HCEC 1CT (cell line): ENCODE results near the gene KSR1.
"Not testable (repeated sequence)": the region's sequence is repeated elsewhere in the genome, so short reads cannot be mapped to it uniquely, and the experiment has no call there.

Experiments
- DNase-seq: peaks from one replicate; pipeline ENCODE4 v3.0.0-alpha.2; 2017

The KSR1 gene

GRCh38 chr17:27669136-27669535 is 212.9 kb downstream of the KSR1 start:
- DNase-seq: no peak

DNA sequence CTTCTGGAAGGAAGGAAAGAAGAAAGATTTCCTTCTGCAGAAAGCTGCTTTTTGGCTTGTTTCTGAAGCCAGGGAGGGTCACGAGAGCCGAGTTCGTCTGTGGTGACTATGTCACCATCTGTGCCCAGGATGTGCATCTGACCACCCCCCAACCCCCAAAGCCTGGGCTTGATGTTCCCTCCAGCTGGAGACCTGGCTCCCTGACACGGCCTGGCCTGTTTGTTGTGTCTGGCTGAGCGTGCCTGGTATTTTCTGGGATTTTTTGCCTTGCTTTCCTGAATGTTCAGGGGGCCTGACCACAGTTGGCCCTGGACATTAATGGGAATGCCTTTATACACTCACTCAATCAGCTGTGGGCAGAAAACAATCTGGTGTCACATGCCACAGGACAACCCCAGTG is 213.6 kb downstream of the KSR1 start:
- no peak for DNase-seq

- DNase-seq: no peak
Measured at GRCh38 chr17:27670791-27671590, 214.7 kb downstream of the KSR1 start.

GRCh38 chr17:27671591-27671910 is 215.3 kb downstream of the KSR1 start:
- no peak for DNase-seq

- not testable (repeated sequence) for DNase-seq
Measured at GRCh38 chr17:27671977-27672480, 215.8 kb downstream of the KSR1 start.

- DNase-seq: no peak
Measured at GRCh38 chr17:27674335-27674734, 218.1 kb downstream of the KSR1 start.
